ENCODE data around the gene UGGT1.

The UGGT1 gene

GRCh38 chr2:128058114-128058513 lies 32.9 kb upstream of the UGGT1 start:
- DNase-seq (ENCODE audit: low read depth): no peak
- no peak for TF ChIP-seq CTCF (conservative IDR thresholded peaks at IDR 0.05; ENCODE audit: control insufficient read depth, insufficient read depth, low read depth, low read length)
- no peak overlapping the region for H3K4me3 ChIP-seq (ENCODE audit: control insufficient read depth, low read depth, low read length)

- H3K4me3 ChIP-seq (ENCODE audit: control insufficient read depth, low read depth, low read length): no peak overlapping the region
- no peak for TF ChIP-seq CTCF (conservative IDR thresholded peaks at IDR 0.05; ENCODE audit: control insufficient read depth, insufficient read depth, low read depth, low read length)
These were observed 28.4 kb upstream of the UGGT1 start for GRCh38 chr2:128062571-128062970.

GRCh38 chr2:128064353-128064752 lies 26.6 kb upstream of the UGGT1 start:
- no peak for TF ChIP-seq CTCF (conservative IDR thresholded peaks at IDR 0.05; ENCODE audit: control insufficient read depth, insufficient read depth, low read depth, low read length)

More at GRCh38 chr2:128062571-128062970, 28.4 kb upstream of the UGGT1 start:
- no peak for DNase-seq (ENCODE audit: low read depth)

GRCh38 chr2:128069769-128070168 lies 21.2 kb upstream of the UGGT1 start:
- TF ChIP-seq CTCF (conservative IDR thresholded peaks at IDR 0.05; ENCODE audit: control insufficient read depth, insufficient read depth, low read depth, low read length): no peak
- H3K4me3 ChIP-seq (ENCODE audit: control insufficient read depth, low read depth, low read length): no peak overlapping the region
- DNase-seq (ENCODE audit: low read depth): peak; percentile 44

More at GRCh38 chr2:128064353-128064752, 26.6 kb upstream of the UGGT1 start:
- no peak for DNase-seq (ENCODE audit: low read depth)
- no peak overlapping the region for H3K4me3 ChIP-seq (ENCODE audit: control insufficient read depth, low read depth, low read length)

GRCh38 chr2:128073278-128073677 lies 17.7 kb upstream of the UGGT1 start:
- no peak for TF ChIP-seq CTCF (conservative IDR thresholded peaks at IDR 0.05; ENCODE audit: control insufficient read depth, insufficient read depth, low read depth, low read length)
- H3K4me3 ChIP-seq (ENCODE audit: control insufficient read depth, low read depth, low read length): no peak overlapping the region
- DNase-seq (ENCODE audit: low read depth): no peak

GRCh38 chr2:128076461-128077106 lies 14.4 kb upstream of the UGGT1 start:
- TF ChIP-seq CTCF (conservative IDR thresholded peaks at IDR 0.05; ENCODE audit: control insufficient read depth, insufficient read depth, low read depth, low read length): no peak
- no peak for DNase-seq (ENCODE audit: low read depth)
- no peak overlapping the region for H3K4me3 ChIP-seq (ENCODE audit: control insufficient read depth, low read depth, low read length)

- no peak for TF ChIP-seq CTCF (conservative IDR thresholded peaks at IDR 0.05; ENCODE audit: control insufficient read depth, insufficient read depth, low read depth, low read length)
- H3K4me3 ChIP-seq (ENCODE audit: control insufficient read depth, low read depth, low read length): no peak overlapping the region
- no peak for DNase-seq (ENCODE audit: low read depth)
These were observed 6.2 kb upstream of the UGGT1 start for GRCh38 chr2:128084757-128085156.
